ENCODE measurements around the gene GIPC2. TPM values are rescaled to one million over a fixed set of nuclear protein-coding genes. Genes with fewer than 3 reads are reported as not detected.
A peak's percentile ranks its signal among the peaks of the same experiment; 100 is the strongest.

GIPC2 gene
- total RNA-seq (2021; ENCODE audit: unreplicated experiment) = 0.07 TPM
- polyA plus RNA-seq (2012) = 0.01 TPM in 1 of 2 replicates, not detected in the other
- percentile 15 among the genes with signal in this experiment for Bru-seq, nascent RNA
- BruChase-seq, experiment 1, labeled RNA remaining after a 6-hour chase = percentile 15 among the genes with signal in this experiment
- BruChase-seq, experiment 2, labeled RNA remaining after a 2-hour chase = percentile 12 among the genes with signal in this experiment
- long read RNA-seq, partial matches to known transcripts = 0 of 2 reads
- long read RNA-seq, other reads (novel, unspliced or antisense) = 2 of 2 reads

GRCh38 chr1:78045926-78046778, at the start of gene GIPC2:
Gene GIPC2 (plus strand): TSS chr1:78045966. CDS start chr1:78046095, 129 bp downstream.
- no peaks in the 10 kb centered on the region for H4K20me1 ChIP-seq (ENCODE audit: insufficient read depth)
- H3K9me2 ChIP-seq (ENCODE audit: insufficient read depth) = no peaks in the 10 kb centered on the region
- no peaks in the 10 kb centered on the region for H3K27me3 ChIP-seq (ENCODE audit: insufficient read depth, low read length)
- POLR2A ChIA-PET = no interaction called here
- no peak within 1 kb of the TSS for H3K4me3 ChIP-seq (replicated peaks in 1 of 2; ENCODE audit: low read depth in 1 of 2, low read length in 2 of 2)
- CTCF ChIA-PET = no interaction called here
- no peak within 1 kb of the TSS for H3K27ac ChIP-seq (ENCODE audit: low read depth, low read length)
- BruUV-seq (replicated peaks) = no TSS peak
- no peaks in the 10 kb centered on the region for H3K79me2 ChIP-seq (ENCODE audit: insufficient read depth, low read length)
- DNase-seq (ENCODE audit: low read depth, low spot score) (no peak), ATAC-seq (no peak)
- no peak within 1 kb of the TSS for H2AFZ ChIP-seq (ENCODE audit: low read depth, low read length, poor library complexity, severe bottlenecking)
- RAD21 ChIA-PET (ENCODE audit: low non-redundant PET in 1 of 2, low total read pairs in 2 of 2, uncharacterized antibody in 2 of 2, unreplicated experiment in 2 of 2) = no interaction called here
- no peak within 1 kb of the TSS for H3K9ac ChIP-seq (ENCODE audit: low read length)
- no peaks in the 10 kb centered on the region for H3K36me3 ChIP-seq (ENCODE audit: control insufficient read depth in 1 of 2, insufficient read depth in 2 of 2, low read length in 2 of 2)
- no peaks in the 10 kb centered on the region for H3K9me3 ChIP-seq (ENCODE audit: control insufficient read depth in 1 of 2, insufficient read depth in 1 of 2, low read depth in 1 of 2, low read length in 2 of 2)
- no peak within 1 kb of the TSS for H3K4me2 ChIP-seq (ENCODE audit: low read length)
- no peaks in the 10 kb centered on the region for H3K4me1 ChIP-seq (ENCODE audit: control insufficient read depth in 1 of 2, insufficient read depth in 2 of 2, low read length in 2 of 2)
- intact Hi-C loops (cut with micrococcal nuclease) = no loop called here
- TF ChIP-seq SIN3A (IDR thresholded peaks at IDR 0.05; ENCODE audit: low read depth) = no peak
- TF ChIP-seq RAD21 (IDR thresholded peaks at IDR 0.05; ENCODE audit: low read depth) = no peak
- TF ChIP-seq YY1 (IDR thresholded peaks at IDR 0.05; ENCODE audit: extremely low read depth, insufficient replicate concordance, low read depth, low read length) = no peak
- TF ChIP-seq CBX3 (IDR thresholded peaks at IDR 0.05; ENCODE audit: low read depth) = no peak
- no peak for TF ChIP-seq FOSL1 (IDR thresholded peaks at IDR 0.05; ENCODE audit: low read depth)
- TF ChIP-seq MAX (IDR thresholded peaks at IDR 0.05) = no peak
- no peak for TF ChIP-seq ELF1 (IDR thresholded peaks at IDR 0.05; ENCODE audit: borderline replicate concordance, low read depth)
- no peak for TF ChIP-seq CTCF (IDR thresholded peaks at IDR 0.05 in 2 of 3, conservative IDR thresholded peaks at IDR 0.05 in 1 of 3; ENCODE audit: borderline replicate concordance in 1 of 3, insufficient read depth in 1 of 3, low read depth in 2 of 3, low read length in 2 of 3)
- no peak for TF ChIP-seq JUND (IDR thresholded peaks at IDR 0.05)
- no peak for TF ChIP-seq ZFX (IDR thresholded peaks at IDR 0.05)

Measured in HCT116 (cell line).